GM19467 (cell line): ENCODE data around the gene ZNF219.
"Not testable (repeated sequence)": the region's sequence is repeated elsewhere in the genome, so short reads cannot be mapped to it uniquely, and the experiment has no call there.

Experiments used
- ATAC-seq: cut with Tn5 transposase; IDR thresholded peaks from one replicate; pipeline ENCODE4 v1.9.1; 2021; ENCODE audit warnings: mild to moderate bottlenecking, moderate library complexity; ENCODE audit not compliant: unreplicated experiment

The ZNF219 gene

DNA sequence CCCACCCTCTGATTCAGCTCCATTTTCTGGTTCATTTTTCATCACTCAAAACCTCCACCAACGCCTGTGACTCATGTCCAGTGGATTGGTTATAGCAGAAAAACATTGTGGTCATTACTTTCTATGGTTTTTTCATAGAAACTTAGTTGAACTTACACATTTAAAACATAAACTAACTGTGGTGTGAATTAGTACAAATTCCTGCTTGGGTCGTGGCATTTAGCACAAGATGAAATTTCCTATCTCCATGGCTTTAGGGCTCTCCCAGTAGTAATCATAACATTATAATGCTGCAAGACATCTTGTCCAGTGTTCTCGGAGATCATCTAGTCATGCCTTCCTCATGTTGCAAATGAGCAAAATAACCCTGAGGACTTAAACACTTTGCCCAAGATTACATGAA is 49.2 kb downstream of the ZNF219 start:
- no peak for ATAC-seq

- no peak for ATAC-seq
These were observed 49.8 kb downstream of the ZNF219 start for GRCh38 chr14:21048638-21049037.

DNA sequence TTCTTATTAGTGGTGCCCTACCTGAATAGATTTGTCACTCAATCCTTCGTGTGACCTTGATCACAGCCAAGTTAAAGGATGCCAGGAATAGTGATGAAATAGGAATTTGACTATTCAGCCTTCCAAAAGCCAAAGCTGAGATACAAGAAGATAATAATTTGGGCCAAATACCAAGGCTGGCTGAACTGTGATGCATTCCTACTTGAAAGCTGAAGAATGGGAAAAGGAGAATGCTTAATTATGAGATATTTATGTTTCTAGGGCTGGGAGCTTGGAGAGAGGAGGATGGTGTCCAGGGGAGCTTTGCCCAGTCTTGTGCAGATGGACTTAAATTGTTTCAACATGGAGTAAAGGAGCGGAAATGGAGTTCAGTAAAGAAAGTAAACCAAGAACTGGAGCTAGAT is 51.1 kb downstream of the ZNF219 start:
- no peak for ATAC-seq

GRCh38 chr14:21043974-21044618 is 54.4 kb downstream of the ZNF219 start:
- ATAC-seq = no peak

DNA sequence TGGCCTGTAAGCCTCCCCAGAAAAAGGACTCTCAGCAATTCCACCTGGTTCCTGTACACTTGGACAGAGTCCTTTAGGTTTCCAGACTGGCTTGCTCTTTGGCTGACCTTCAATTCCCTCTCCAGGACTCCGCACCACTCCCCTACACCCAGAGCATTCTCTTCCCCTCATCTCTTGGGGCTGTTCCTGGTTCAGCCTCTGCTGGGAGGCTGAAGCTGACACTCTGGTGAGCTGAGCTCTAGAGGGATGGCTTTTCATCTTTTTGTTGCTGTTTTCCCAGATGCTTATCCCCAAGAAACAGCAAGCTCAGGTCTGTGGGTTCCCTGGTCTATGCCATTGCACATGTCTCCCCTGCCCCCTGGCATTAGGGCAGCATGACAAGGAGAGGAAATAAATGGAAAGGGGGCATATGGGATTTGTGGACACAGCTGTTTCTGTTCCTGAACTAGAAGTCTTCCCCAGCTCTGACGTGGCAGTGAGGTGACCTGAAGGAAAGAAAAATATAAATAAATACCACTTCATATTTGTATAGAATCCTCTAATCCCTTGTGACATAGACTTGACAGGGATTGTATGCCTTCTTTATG is 55.0 kb downstream of the ZNF219 start:
- ATAC-seq = no peak

GRCh38 chr14:21042918-21043317 is 55.5 kb downstream of the ZNF219 start:
- ATAC-seq = no peak

DNA sequence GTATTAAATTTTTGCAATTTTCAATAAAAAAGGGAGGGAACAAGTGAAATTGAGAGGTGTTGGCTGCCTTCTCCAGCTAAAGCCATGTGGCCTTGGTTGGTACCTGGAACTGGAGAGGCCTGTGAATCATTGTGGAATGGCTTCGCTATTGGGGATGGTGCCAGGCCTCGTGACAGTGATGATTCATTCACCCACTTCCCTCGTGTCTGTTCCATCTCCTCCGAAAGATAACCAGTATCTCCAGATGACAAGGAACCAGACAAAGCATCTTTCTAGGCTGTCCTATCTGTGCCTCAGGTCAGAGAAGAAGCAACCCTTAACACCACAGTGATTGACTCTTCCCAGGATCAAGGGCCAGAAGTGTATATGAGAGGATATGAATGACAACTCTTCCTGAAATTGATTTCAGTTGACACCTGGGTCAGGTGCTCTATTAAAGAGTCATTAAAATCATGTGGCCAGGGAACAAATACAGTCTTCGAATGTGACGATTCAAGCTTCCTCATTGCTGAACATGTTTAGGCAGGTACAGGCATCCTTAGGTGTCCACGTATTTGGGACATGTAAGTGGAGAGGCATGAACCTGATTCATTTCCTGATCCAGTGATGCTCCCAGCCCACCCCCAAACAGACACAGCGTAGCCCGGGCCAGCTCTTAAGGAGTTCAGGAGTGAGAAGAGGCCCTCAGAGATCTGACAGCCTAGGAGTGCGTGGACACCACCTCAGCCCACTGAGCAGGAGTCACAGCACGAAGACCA is 56.6 kb downstream of the ZNF219 start, which contains the start of gene RNASE7:
RNASE7 (plus strand) TSS at position 687 of the 758 bp plus-strand sequence. CDS start 631 bp downstream, outside the sequence.
- ATAC-seq = no peak

- ATAC-seq = not testable (repeated sequence)
These were observed 57.5 kb downstream of the ZNF219 start for GRCh38 chr14:21040941-21041340.

DNA sequence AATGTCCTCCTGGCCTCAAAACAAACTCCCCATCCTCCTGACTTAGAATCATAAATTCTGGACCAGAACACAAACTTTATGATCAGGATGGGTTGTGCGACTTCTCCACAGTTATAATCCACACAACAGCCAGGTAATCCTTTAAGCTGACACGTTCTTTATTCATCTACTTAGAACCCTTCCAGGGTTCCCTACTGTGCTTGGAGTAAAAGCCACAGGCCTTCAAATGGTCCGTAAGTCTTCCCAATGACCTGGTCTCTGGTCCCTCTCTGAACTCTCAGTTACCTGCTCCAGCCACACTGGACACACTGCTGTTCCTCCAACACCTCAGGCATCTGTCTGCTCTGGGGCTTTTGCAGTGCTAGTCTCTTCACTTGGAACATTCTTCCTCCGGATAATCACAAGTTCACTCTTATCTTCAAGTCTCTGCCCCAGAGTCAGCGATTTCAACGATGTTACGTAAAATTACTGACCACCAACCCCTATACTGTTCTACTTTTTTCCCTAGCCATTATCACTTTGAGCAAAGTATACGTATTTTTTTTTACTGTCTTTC is 58.0 kb downstream of the ZNF219 start:
- ATAC-seq = no peak
